Measurements from ENCODE around the gene INPP5K.

GRCh38 chr17:1497831-1498230 is 18.6 kb downstream of the INPP5K start:
- TF ChIP-seq CTCF (IDR thresholded peaks at IDR 0.05) (no peak), POLR2A (IDR thresholded peaks at IDR 0.05) (no peak)
